ENCODE measurements around the gene KDM4D.
"Not testable (repeated sequence)": the region's sequence is repeated elsewhere in the genome, so short reads cannot be mapped to it uniquely, and the experiment has no call there.

The KDM4D gene

DNA sequence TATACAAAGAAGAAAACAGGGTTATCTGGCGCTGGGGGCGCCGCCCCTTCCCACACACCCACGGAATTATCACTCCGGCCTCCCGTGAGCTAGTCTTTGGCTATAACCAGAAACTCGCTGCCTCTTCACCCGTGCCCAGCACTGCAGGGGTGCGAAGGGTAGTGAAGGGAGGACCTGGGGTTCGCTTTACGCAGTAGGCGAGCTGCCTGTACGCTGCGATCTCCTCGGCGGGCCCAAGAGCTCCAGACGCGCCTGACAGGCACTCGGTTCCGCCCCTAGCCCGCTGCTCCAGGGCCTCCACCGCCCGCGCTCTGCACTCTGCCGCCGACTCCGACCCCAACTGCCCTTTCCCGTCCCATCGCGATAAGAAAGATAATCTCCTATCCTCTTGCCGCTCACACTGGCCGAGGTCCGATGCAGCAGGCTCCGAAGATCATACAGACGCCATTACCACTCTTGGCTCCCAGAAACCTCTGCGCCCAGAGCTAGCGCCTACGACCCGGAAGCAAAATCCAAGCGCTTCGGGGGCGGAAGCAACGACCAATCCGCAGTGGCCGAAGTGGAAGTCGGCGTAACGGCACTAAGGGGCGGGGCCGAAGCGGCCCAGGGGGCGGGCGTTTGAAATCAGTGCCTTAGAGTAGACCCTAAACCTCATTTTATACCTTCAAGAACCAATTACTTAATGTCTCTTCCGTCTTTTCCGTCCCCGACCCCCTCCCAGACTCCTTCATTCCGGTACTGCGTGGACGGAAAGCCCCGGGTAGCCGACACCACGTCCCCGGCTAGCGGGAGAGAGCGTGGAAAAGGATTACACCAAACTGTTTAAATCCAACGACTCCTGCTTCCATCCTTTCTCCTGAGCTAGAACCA, at the start of gene KDM4D, which contains the start of gene CWC15:
Gene KDM4D, plus strand, starts transcription at position 611 of the 870 bp plus-strand sequence. CDS start 23,664 bp downstream, outside the sequence.
Gene CWC15, minus strand, starts transcription at position 458 of the 870 bp plus-strand sequence. CDS start 1,371 bp downstream, outside the sequence.
- peak; percentile 87 for DNase-seq

- DNase-seq: no peak
These were observed 49.3 kb upstream of the KDM4D start for GRCh38 chr11:94924171-94924572.

- DNase-seq: no peak
These were observed 48.9 kb upstream of the KDM4D start for GRCh38 chr11:94924612-94925011.

GRCh38 chr11:94925422-94926270, 47.9 kb upstream of the KDM4D start:
- DNase-seq: no peak

DNA sequence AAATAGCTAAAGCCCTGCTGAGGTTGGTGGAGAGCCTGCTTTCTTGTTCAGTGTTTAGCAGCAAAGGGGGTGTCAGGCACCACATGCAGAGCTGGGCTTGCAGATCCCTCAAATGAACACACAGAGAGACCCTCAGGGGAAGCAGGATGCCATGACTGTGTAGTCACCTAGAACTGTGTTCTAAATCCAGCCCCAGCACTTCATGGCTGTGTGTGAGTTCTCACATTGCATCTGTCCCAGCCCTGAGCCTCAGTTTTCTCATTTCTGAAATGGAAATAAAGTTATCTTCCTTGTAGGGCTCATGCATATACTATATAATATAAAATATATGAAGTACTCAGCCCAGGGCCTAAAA, 47.3 kb upstream of the KDM4D start:
- DNase-seq: no peak

DNA sequence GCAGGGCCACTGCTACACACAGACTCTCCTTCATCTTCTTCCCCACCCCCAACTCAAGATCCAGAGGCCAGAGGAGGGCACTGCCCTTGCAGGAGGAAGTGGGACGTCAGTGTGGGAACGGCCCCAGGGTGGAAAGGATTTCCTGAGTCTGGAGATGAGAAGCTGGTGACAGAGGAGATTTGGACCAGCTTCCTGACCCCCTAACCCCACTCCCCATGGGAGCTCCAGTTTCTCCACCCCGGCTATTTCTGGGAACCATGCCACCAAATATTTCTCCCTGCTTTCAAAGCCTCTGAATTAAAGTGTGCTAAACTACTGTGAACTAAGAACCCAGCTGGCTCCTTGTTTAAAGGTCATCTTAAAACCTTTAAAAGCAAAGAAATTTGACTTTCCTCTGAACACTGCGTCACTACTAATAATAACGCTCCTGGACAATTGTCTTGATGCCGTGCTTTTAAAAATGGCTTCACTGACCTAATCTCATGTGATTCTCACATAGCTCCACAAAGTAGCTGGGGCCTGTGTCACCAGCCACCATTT, 46.7 kb upstream of the KDM4D start:
- DNase-seq: no peak

DNA sequence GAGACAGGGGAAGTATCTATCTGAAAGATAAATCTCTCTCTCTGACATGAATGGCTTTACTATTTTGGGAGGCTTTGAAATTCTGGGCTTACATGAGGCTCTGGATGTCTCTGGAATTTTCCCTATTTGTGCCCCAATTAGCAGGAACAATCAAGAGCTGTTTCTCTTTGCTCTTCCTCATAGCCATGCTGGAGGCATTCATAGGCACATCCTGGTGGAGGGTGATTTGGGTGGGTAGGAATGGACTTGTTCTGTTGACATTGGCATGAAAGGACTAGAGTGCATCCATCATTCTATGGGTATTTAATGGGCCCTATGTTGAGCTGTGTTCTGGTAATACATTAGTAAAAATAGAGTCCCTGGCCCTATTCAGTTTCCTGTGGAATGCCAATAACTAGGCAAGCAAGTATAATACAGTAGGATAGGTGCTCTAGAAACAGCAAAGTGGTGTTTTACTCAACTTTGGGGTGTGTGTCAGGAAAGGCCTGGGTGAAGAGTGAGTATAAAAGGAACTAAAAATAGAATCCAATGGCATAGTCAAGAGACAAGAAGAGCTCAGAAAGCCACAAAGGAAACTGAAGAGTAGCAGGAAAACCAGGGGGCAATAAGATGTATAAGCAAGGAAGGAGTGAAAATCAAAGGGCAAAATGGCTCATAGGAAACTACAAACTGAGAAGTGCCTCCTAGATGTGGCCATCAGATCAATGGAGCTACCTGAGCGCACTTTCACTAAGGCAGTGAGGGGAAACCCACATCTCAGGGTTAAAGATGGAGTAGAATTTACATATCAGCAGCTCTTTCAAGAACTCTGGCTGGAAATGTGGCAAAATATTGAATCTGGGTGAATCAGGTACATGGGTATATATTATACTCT, 45.2 kb upstream of the KDM4D start:
- no peak for DNase-seq

DNA sequence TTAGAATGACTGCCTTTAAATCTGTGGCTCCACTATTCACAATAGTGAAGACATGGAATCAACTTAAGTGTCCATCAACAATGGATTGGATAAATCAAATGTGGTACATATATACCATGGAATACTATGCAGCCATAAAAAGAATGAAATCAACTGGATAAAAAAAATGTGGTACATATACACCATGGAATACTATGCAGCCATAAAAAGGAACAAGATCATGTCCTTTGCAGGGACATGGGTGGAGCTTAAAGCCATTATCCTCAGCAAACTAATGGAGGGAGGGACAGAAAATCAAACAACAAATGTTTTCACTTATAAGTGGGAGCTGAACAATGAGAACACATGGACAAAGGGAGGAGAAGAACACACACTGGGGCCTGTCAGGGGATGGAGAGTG, 41.4 kb upstream of the KDM4D start:
- not testable (repeated sequence) for DNase-seq

GRCh38 chr11:94932503-94932902, 41.0 kb upstream of the KDM4D start:
- no peak for DNase-seq

DNA sequence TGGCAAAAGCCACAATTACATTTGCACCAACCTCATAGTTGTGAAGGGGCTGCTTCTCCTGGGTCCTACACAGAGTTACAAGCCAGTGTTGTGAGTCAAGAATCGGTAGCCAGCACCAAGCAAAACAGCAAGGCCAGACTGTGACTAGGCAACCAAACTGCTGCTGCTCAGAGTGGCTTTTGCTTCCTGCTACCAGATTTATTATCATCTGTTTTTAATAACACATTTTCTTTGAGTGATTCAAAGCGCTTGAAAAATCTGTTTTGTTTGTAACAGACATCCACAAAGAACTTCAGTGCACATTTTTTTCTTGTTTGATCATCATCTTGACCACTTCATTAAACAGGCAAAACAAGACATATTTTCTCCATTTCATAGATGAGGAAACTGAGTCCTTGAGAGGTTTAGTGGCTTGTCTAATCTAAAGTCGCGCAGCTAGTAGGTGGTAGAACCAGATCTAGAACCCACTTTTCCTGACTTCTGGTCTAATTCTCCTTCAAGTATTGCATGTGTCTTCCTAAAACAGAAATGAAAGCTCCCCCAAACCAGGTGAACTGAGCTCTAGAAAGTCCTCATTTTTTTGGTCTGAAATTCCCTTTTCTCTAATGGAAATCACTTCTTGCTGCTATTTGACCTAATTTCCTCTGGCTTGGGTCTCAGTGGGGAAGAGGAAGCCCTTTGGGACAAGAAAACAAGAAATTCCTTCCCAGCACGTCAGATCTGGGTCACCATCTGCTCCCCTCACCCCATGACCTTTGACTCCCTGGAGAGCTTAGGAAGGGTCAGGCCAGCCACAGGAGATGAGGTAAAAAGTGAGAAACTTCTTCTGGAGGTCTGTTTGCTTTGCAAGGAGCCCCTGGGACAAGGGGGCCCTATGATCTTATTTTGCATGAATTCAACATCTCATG, 40.0 kb upstream of the KDM4D start:
- DNase-seq: no peak

DNA sequence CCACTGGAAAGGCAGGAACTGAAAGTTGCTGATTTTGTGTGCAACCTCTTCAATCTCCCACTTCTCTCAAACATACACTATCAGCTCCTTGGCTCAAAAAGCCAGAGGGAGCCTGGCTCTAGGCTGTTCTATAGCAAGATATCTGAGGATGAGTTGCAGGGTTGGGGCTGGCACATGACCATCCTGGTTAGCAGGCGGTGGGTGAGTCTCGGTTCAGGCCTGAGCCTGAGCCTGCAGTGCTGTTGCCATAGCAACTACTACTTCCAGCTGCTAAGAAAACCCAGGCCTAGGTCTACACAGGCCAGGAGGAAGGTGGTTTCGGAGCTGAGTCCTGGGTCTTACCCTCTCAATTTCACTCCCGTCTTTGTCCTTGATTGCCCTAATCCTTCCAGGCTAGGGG, 39.1 kb upstream of the KDM4D start:
- DNase-seq: no peak

GRCh38 chr11:94934846-94935245, 38.7 kb upstream of the KDM4D start:
- no peak for DNase-seq

- DNase-seq: no peak
These were observed 35.1 kb upstream of the KDM4D start for GRCh38 chr11:94938095-94939055.

GRCh38 chr11:94939346-94939745, 34.2 kb upstream of the KDM4D start:
- DNase-seq: no peak

GRCh38 chr11:94941131-94941530, 32.4 kb upstream of the KDM4D start:
- DNase-seq: no peak

- DNase-seq: no peak
These were observed 26.7 kb upstream of the KDM4D start for GRCh38 chr11:94946812-94947211.

DNA sequence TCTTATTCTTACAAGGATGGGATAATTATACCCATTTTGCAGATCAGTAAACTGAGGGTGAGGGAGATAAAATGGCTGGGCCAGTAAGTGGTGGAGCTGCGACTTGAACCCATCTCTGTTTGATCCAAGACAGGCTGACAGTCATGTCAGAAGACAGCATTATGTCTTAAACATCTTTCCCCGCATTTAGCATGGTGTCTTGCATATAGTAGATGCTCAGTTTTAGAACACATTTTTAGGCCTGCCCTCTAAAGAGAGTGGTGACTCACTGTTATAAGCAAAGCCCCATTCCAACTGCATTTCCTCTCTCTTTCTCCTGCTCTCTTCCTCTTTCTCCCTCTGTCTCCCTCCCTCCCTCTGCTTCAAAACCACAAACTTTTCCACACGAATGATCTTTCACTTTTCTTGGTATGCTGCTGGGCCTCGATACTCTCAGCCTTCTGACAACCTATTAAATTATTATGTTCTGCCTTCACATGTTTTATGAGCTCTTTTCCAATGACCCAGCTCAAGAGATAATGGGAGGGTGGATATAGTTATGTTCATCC, 25.4 kb upstream of the KDM4D start:
- DNase-seq: no peak

DNA sequence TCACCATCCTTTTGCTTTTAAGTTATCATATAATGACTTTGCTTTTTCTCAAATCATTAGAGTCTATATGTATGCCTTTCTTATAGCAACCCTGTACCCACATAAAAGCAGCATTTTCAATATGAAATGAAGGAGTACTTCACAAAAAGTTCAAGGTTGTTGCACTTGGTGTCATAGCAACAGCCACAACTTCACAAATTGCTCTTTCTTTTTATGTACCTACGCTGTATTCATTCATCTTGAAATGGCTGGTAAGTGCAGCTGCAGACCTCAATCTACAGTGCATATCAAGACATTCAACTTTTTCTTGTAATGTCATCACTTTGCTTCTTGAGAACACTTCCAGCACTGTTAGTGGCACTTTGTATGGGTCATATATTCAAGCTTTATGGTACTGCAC, 18.8 kb upstream of the KDM4D start:
- no peak for DNase-seq

DNA sequence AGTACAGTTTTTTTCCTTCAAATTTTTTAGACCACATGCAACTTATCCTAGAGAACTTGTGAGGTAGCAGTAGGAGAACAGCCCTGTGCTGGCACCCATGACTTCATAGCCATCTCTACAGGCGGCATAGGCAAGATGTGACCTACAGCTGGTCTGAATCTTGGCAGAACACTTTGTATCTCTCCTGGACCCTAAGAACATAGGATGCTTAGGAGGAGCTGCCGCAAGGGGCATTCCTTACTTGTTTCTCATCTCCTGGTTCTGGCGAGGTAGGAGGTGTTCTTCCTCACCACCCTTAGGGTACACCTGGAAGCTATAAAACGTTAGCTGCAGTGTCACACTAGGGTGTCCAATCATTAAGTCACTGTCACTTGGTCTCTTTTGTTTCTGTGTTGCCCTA, 16.5 kb upstream of the KDM4D start:
- no peak for DNase-seq

DNA sequence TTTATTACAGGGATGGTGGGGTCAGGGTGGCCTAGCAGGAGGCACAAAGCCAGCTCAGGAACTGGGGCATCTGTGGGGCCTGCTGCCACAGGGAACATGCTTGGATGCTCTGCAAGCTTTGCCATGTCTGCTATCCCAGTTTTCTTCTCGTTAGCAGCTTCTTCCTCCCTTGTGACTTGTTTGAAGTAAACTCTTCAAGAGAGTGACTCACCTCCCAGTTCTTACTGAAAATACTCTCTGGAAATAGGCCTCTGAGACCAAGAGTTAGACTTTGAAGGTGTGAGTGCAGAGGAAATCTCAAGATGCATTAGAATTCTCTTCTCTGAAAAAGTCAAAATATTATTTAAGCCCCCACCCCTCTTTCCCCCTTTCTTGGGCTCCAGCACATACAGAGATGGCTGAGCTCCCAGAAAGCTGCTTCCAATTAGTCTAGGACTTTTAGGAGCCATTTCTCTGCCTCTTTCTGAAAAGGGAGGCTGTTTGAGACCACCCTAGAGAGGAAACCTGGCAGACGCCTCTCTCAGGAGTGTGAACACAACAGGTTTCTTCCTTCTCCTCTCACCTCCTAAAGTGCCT, 15.3 kb upstream of the KDM4D start:
- no peak for DNase-seq

Data from NCI-H2029 treated with DMSO at 0.1 percent for 48 hours (cell line).